Mammary epithelial cell (primary cell): ENCODE data around the gene SCO2.

Experiments used
- CTCF ChIP-seq, 2 donors: IDR thresholded peaks in 1 of 2; conservative IDR thresholded peaks in 1 of 2; 2 replicates each; pipeline ENCODE4 v1.5.1; 2011 to 2012; ENCODE audit warnings: inconsistent platforms in 2 of 2, low read length in 2 of 2, mild to moderate bottlenecking in 2 of 2, control low read depth in 1 of 2, low read depth in 1 of 2; ENCODE audit not compliant: insufficient read depth in 1 of 2; ENCODE audit errors: extremely low read depth in 1 of 2
- EZH2 ChIP-seq: IDR thresholded peaks from 2 replicates; pipeline ENCODE4 v1.6.1; 2012; ENCODE audit warnings: low read length, inconsistent platforms, borderline replicate concordance

- TF ChIP-seq CTCF (conservative IDR thresholded peaks at IDR 0.05 in 1 of 2, IDR thresholded peaks at IDR 0.05 in 1 of 2; ENCODE audit: extremely low read depth in 1 of 2, insufficient read depth in 1 of 2, low read depth in 1 of 2, low read length in 2 of 2) (no peak), EZH2 (no peak)
These were observed 42.3 kb downstream of the SCO2 start for GRCh38 chr22:50483106-50483505.
